ENCODE data around the gene UGT1A1.

Gene UGT1A1

DNA sequence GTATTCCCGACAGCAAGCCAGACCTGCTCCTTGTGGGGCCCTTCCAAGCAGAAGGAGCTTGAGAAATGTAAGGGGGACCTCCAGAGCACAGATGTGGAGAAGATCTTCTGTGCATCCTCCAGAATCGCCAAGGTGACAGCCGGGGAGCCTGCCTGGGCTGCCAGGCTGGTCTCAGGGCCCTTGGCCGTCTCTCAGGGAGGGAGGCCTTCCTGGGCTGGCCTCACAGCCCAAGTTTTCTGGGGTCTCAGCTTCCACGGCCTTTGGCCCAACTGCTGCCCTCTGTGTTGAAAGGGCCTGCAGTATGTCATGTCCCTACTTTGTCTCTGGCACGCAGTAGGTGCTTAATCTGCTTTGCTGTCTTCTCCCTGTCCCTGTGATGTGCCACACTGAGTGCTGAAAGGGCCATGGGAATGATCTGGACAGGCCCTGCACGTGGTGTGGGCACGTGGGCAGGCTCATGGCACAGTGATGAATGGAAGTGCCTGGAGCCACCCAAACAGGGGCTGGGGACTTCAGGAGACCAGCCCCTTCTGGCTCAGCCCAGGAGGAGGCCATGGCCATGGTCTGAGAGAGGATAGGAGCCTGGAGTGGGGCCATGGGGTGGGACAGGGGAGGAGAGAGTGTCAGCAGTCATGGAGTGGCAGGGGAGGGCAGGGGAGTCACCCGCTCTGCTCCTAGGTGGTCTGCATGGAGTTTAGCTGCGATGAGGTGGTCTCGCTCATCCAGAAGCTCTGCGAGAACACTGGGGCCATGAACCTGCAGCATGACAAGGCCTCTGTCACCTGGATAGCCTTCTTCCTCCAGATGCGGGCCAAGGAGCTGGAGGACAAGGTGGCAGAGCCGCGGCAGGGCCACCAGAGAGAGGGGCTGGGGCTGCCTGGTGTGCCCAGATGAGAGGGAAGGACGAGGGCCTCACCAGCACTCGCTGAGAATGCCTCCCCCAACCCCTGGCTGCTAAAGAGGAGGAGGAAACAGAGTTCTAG is 58.9 kb downstream of the UGT1A1 start:
- FAIRE-seq = no peak

DNA sequence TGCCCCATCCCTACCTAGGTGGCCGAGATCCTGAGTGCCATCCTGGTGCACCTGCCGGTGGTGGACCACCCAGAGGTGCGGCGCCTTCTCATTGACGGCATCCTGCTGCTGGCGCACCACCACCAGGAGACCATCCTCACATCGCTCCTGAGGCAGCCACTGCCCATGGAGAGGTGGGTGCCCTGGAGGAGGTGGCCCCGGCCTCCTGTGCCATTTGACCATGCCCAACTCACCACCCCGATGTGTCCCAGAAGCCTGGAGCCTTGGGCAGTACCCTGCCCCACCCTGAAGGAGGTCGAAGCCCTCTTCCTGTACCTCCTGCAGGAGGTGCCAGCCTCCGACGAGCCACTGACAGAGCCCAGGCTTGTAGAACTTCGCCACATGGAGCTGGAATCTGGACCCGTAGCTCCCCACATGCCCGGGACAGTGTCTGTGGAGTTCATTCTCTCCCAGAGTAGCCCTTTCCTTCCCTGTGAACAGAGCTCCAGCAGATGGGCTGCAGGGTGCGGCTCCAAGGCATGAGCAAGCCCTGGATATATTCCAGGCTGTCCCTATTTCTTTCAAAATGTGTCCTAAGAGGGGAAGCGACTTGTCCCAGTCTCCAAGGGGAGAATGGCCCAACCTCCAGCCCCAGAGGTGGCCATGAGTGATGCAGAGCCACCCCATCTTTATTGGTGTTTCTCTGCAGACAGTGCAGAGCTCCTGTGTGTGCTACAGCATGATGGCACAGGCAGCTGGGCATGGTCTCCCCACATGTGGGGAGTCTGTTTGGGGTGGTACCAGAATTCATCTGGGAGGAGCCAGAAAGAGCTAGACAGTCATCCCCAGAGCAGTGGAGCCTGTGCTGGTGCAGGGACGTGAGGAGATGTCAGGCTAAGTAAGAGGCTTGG is 60.1 kb downstream of the UGT1A1 start:
- FAIRE-seq = no peak

DNA sequence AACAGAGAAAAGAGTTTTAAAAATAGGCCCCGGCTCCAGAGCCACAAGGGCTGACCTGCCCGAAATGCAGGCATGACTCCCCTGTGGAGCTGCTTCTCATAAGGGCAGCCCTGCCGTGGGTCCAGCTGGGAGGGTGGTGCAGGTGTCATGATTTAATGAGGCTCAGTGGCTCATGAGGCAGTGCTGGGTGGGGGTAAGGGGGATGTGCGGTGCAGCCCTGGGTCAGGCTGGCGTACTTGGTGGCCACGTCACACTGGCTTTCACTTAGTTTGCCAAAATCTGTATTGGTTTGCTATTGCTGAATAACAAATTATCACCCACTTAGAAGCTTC is 60.7 kb downstream of the UGT1A1 start:
- FAIRE-seq = no peak

DNA sequence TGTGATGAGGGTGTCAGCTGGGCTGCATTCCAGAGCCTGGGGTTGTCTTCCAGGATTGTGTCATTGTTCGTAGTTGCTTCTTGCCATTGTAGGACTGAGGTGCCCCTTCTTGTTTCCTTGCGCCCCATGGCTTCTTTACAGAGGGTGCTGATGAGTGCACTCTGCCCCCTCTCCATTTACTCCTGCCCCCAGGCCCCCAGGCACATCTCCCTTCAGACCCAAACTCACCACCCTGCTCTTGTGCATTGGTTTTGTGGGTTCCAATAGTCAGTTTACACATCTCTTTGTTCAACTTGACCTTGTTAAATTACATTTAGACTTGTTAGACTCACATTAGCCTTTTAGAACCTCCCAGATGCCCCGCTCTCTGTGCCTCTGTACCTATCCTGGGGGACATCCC is 61.1 kb downstream of the UGT1A1 start:
- no peak for FAIRE-seq

DNA sequence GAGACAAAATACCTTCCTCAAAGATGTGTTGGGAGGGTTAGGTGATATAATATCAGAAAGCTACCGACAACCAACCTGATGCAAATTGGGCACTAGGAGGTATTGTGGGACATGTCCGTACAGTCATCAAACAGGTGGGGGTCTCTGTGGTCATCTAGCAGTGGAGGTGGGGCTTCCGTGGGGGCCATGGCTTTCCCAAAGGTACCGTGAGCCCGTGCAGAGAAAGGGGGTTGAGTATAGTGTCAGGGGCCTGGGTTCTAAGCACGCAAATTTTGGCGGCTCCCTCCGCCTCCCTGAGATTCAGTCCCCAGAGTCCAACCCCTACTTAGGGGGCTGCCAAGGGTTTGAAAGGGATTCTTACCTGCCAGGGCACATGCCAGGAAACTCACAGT is 61.6 kb downstream of the UGT1A1 start:
- no peak for FAIRE-seq

DNA sequence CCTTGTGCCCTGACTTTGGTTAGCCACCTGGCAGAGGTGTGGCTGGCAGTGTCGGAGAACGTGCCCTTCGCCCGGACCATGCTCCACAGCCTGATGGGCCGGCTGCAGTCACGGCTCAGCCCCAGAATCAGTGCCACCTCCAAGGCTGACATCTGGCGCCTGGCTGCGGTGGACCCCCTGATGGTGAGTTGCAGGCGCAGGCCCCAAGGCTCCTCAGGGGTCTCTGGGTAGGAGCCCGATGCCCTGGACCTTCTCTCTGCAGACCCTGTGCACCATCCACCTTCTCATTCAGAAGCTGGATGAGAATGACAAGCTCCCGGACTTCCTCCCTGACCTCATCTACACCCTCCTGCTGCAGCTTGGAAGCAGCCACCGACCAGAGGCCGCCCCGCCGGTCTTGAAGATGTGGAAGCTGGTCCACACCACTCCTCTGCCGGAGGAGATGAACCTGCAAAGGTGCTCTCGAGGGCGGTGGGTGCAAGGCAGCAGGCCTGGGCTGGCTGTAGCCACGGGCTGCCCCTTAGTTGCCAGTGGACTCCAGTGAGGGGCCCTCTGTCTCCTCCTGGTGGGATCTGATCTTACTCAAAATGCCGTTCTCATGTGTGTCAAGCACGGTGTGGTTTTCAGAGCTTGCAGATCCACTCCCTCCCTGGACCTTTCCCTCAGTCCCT is 62.2 kb downstream of the UGT1A1 start:
- no peak for FAIRE-seq

Measured in G401.6 (cell line).